ENCODE measurements around the gene YARS2.

DNA sequence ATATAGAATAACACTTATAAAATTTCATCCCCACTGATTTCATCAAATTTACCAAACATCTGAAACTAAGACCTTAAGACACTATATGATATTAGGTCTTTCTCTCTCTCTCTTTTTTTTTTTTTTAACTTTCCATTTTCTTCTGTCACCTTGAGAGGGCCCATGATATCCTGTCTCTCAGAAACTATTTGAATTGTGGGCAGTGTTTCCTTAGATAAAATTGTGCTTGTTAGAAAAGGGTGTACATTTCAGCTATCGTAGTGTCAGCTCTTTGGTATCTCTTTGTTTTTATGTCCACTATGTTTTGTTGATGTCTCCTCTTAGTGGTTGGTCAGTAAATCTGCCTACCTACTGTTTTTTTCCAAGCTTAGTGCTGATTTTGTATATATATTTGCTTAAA, 52.8 kb downstream of the YARS2 start:
- TF ChIP-seq POLR2AphosphoS5 (IDR thresholded peaks at IDR 0.05) (no peak), SMC3 (conservative IDR thresholded peaks at IDR 0.05; ENCODE audit: poor library complexity) (no peak), EP300 (conservative IDR thresholded peaks at IDR 0.05; ENCODE audit: poor library complexity, severe bottlenecking) (no peak), EZH2 (IDR thresholded peaks at IDR 0.05; ENCODE audit: borderline replicate concordance, insufficient read depth, low read length, poor library complexity, severe bottlenecking) (no peak), TAF1 (IDR thresholded peaks at IDR 0.05; ENCODE audit: low read depth) (no peak)
- TF ChIP-seq, protein P1, sequence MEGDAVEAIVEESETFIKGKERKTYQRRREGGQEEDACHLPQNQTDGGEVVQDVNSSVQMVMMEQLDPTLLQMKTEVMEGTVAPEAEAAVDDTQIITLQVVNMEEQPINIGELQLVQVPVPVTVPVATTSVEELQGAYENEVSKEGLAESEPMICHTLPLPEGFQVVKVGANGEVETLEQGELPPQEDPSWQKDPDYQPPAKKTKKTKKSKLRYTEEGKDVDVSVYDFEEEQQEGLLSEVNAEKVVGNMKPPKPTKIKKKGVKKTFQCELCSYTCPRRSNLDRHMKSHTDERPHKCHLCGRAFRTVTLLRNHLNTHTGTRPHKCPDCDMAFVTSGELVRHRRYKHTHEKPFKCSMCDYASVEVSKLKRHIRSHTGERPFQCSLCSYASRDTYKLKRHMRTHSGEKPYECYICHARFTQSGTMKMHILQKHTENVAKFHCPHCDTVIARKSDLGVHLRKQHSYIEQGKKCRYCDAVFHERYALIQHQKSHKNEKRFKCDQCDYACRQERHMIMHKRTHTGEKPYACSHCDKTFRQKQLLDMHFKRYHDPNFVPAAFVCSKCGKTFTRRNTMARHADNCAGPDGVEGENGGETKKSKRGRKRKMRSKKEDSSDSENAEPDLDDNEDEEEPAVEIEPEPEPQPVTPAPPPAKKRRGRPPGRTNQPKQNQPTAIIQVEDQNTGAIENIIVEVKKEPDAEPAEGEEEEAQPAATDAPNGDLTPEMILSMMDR (IDR thresholded peaks at IDR 0.05; ENCODE audit: poor library complexity, severe bottlenecking) = no peak
